ENCODE measurements around the gene ASB8. TPM values are rescaled to one million over a fixed set of nuclear protein-coding genes. Genes with fewer than 3 reads are reported as not detected.

ASB8 gene
- total and polyA plus RNA-seq, 4 experiments from 2014 or later: 61.0 to 64.6 (median 63.6) TPM

DNA sequence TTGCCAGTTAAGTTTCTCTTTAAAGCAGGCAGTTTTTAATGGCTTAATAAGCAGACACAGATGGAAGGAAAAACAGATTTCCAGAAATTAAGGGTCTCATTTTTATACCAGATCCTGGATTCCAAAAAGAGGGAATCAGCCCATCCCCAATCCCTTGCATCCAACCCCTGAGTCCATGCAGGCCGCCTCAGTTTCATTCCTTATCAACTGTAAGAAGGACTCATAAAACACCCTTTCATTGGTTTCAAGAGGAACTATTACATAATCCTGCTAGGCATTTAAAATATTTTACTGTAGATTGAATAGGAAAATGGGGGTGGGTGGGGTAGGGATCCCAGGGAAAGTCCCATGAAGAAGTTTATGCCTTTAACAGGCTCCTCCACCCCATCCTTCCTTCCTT, 35.5 kb upstream of the ASB8 start:
- Histone ChIP-seq H3K4me3 (ENCODE audit: low read length in 2 of 2) (no peak overlapping the region), H3K9me3 (ENCODE audit: control insufficient read depth in 1 of 2, low read length in 2 of 2) (no peaks in the 10 kb centered on the region), H3K27me3 (ENCODE audit: insufficient read depth, low read length) (no peaks in the 10 kb centered on the region), H3K36me3 (ENCODE audit: insufficient read depth, low read length) (no peaks in the 10 kb centered on the region), H3K4me1 (ENCODE audit: insufficient read depth, low read length) (peaks cover 5% of the 10 kb centered on the region), H3K27ac (ENCODE audit: low read depth, low read length) (no peak overlapping the region)
- intact Hi-C loops (cut with micrococcal nuclease): no loop called here
- Mint-ChIP-seq H3K27ac (no peak overlapping the region), H3K36me3 (peaks cover 0 to 3% of the 10 kb centered on the region in 2 donors), H3K4me1 (peaks cover 5 to 11% (median 6%) of the 10 kb centered on the region in 4 donors), H3K27me3 (peaks cover 7 to 9% of the 10 kb centered on the region in 2 donors), H3K4me3 (peak overlapping the region in 1 of 8 donors; percentile 12), H3K9me3 (peaks cover 0 to 1% (median 0%) of the 10 kb centered on the region in 8 donors)
- DNase-seq: no peak
- ChIA-PET POLR2A (ENCODE audit: partially characterized antibody) (no interaction called here), CTCF (ENCODE audit: partially characterized antibody) (interaction anchor here (1.2 to 1.9 kb wide), 3 partner anchors 9 to 12 kb away, joined by 3 to 8 read pairs (median 5); partner anchors contain the start of genes CCDC184 and OR10AD1)

DNA sequence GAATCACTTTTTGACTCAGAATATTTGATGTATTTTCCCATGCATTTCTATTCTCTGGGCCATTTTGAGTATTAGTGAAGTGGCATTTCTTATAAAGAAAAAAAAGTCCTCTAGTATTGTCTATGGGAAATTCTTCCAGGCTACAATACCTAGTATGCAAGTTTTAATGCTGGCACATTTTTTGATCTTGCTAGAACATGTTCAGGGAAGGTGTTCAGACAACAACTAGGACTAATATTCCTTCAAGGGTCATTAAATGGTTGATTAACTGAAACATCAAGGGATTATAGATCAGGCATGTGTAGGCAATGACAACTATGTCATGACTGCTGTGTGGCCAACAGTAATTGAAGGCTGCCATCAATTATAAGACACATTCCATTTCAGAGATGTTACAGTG, 33.8 kb upstream of the ASB8 start:
- peaks cover 0 to 3% (median under 1%) of the 10 kb centered on the region in 4 donors for H3K4me1 Mint-ChIP-seq
- ChIA-PET POLR2A (ENCODE audit: partially characterized antibody) (no interaction called here), CTCF (ENCODE audit: partially characterized antibody) (no interaction called here)
- H3K9me3 ChIP-seq (ENCODE audit: control insufficient read depth in 1 of 2, low read length in 2 of 2): no peaks in the 10 kb centered on the region
- intact Hi-C loops (cut with micrococcal nuclease): no loop called here
- H3K27ac ChIP-seq (ENCODE audit: low read depth, low read length): no peak overlapping the region
- no peak overlapping the region for H3K4me3 ChIP-seq (ENCODE audit: low read length in 2 of 2)
- H3K36me3 ChIP-seq (ENCODE audit: insufficient read depth, low read length): no peaks in the 10 kb centered on the region
- H3K9me3 Mint-ChIP-seq: peaks cover 0 to 1% (median 0%) of the 10 kb centered on the region in 8 donors
- H3K4me1 ChIP-seq (ENCODE audit: insufficient read depth, low read length): no peaks in the 10 kb centered on the region
- peaks cover 9 to 12% of the 10 kb centered on the region in 2 donors for H3K27me3 Mint-ChIP-seq
- H3K27ac Mint-ChIP-seq: no peak overlapping the region
- H3K36me3 Mint-ChIP-seq: no peaks in the 10 kb centered on the region
- H3K27me3 ChIP-seq (ENCODE audit: insufficient read depth, low read length): no peaks in the 10 kb centered on the region
- H3K4me3 Mint-ChIP-seq: no peak overlapping the region
- no peak for DNase-seq

DNA sequence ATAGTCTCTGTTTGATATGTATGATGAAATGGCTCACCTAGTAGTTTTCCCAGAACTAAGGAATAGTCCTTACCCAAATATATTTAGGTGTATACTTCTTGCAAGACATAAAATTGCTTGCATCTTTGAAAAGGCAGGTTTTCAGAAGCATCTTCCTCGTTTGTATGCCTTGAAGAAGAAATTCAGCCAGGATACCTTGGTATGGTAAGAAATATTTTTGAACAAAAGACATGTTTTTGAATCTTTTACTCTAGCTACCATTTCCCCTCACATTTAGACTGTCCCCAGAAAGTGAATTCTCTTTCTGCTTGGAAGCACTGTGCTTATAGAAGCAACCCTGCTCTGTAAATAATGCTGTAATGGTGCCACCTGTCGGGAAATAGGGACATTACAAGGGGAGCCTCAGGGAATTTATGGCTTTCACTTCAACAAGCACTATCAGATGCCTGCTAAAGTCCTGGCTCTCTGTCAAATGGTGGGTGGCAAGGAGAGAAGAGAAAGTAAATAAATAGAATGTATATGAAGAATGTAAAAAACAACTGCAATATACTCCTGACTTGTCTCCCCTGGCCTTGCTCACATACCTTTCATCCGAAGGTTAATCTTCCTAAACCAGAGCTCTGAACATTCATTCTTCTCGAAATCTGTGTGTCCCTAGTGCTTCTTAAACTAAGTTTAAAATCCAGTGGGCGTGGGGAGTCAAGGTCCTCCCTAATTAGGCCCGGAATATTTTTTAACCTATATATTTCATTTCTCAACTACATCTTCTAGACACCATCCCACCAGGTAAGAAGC, 32.2 kb upstream of the ASB8 start:
- Mint-ChIP-seq H3K9me3 (peaks cover 0 to 1% (median 0%) of the 10 kb centered on the region in 8 donors), H3K4me3 (no peak overlapping the region), H3K4me1 (peaks cover 0 to 8% (median 2%) of the 10 kb centered on the region in 4 donors), H3K27ac (peak overlapping the region in 1 of 7 donors; percentile 14), H3K36me3 (no peaks in the 10 kb centered on the region), H3K27me3 (peaks cover 16 to 18% of the 10 kb centered on the region in 2 donors)
- Histone ChIP-seq H3K27ac (ENCODE audit: low read depth, low read length) (no peak overlapping the region), H3K27me3 (ENCODE audit: insufficient read depth, low read length) (no peaks in the 10 kb centered on the region), H3K9me3 (ENCODE audit: control insufficient read depth in 1 of 2, low read length in 2 of 2) (no peaks in the 10 kb centered on the region), H3K4me1 (ENCODE audit: insufficient read depth, low read length) (peaks cover 1% of the 10 kb centered on the region), H3K4me3 (ENCODE audit: low read length in 2 of 2) (no peak overlapping the region), H3K36me3 (ENCODE audit: insufficient read depth, low read length) (no peaks in the 10 kb centered on the region)
- ChIA-PET POLR2A (ENCODE audit: partially characterized antibody) (interaction anchor here (0.8 to 1.0 kb wide), 2 partner anchors 9 kb away, joined by 3 read pairs; no protein-coding TSS in a partner anchor), CTCF (ENCODE audit: partially characterized antibody) (interaction anchor here (0.6 to 8.2 kb wide), 23 partner anchors 8 to 448 kb away, joined by 3 to 127 read pairs (median 4); partner anchors contain the start of genes ASB8, PFKM and TMEM106C)
- DNase-seq: peak; percentile 59 to 65 (median 64)
- intact Hi-C loops (cut with micrococcal nuclease): loop anchor here (1.0 to 2.0 kb wide), 3 partner anchors 8 to 475 kb away; no protein-coding TSS in a partner anchor

DNA sequence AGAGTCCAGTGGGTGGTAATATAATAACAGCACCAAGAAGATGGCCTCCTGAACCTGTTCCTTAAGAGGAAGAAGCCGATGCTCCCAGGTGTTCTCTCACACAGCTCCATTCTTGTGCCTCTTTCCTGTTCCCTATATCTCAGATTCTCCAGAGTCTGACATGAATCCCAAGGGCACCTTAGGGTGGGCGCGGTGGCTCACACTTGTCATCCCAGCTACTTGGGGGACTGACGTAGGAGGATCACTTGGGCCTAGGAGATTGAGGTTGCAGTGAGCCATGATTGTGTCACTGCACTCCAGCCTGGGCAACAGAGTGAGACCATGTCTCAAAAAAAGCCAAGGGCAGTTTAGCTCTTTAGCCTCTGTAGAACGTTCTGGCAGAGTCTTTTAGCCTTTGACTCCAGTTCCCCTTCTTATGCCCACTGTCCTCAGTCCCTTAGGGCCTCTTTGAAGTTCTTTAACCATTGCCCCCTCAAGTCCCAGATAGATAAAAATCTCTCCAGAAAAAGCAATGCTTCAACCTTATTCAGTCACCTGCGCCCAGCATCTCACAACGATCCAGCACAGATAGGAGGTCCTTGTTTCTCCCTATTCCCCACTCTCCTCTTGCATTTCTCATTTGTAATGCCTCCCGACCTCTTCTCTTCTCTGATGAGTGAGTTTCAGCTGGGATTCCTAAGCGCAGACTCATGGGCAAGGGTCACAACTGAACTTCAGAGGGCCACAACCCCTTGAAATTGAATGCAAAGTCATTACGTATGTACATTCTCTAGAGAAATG, 30.8 kb upstream of the ASB8 start:
- Histone ChIP-seq H3K4me1 (ENCODE audit: insufficient read depth, low read length) (peaks cover 6% of the 10 kb centered on the region), H3K4me3 (ENCODE audit: low read length in 2 of 2) (no peak overlapping the region), H3K27ac (ENCODE audit: low read depth, low read length) (no peak overlapping the region), H3K27me3 (ENCODE audit: insufficient read depth, low read length) (no peaks in the 10 kb centered on the region), H3K9me3 (ENCODE audit: control insufficient read depth in 1 of 2, low read length in 2 of 2) (no peaks in the 10 kb centered on the region), H3K36me3 (ENCODE audit: insufficient read depth, low read length) (no peaks in the 10 kb centered on the region)
- Mint-ChIP-seq H3K9me3 (no peaks in the 10 kb centered on the region), H3K4me3 (no peak overlapping the region), H3K27me3 (peaks cover 16 to 21% of the 10 kb centered on the region in 2 donors), H3K27ac (no peak overlapping the region), H3K36me3 (peaks cover 0 to 4% of the 10 kb centered on the region in 2 donors), H3K4me1 (peaks cover 0 to 17% (median 4%) of the 10 kb centered on the region in 4 donors)
- no peak for DNase-seq
- POLR2A ChIA-PET (ENCODE audit: partially characterized antibody): interaction anchor here (2.2 kb wide), 1 partner anchor 10 kb away, joined by 8 read pairs; no protein-coding TSS in a partner anchor
- CTCF ChIA-PET (ENCODE audit: partially characterized antibody): interaction anchor here (0.9 to 8.2 kb wide), 6 partner anchors 9 to 225 kb away, joined by 3 to 127 read pairs (median 4); partner anchors contain the start of genes PFKM and TMEM106C
- intact Hi-C loops (cut with micrococcal nuclease): loop anchor here (2.0 kb wide), 1 partner anchor 473 kb away; no protein-coding TSS in a partner anchor

DNA sequence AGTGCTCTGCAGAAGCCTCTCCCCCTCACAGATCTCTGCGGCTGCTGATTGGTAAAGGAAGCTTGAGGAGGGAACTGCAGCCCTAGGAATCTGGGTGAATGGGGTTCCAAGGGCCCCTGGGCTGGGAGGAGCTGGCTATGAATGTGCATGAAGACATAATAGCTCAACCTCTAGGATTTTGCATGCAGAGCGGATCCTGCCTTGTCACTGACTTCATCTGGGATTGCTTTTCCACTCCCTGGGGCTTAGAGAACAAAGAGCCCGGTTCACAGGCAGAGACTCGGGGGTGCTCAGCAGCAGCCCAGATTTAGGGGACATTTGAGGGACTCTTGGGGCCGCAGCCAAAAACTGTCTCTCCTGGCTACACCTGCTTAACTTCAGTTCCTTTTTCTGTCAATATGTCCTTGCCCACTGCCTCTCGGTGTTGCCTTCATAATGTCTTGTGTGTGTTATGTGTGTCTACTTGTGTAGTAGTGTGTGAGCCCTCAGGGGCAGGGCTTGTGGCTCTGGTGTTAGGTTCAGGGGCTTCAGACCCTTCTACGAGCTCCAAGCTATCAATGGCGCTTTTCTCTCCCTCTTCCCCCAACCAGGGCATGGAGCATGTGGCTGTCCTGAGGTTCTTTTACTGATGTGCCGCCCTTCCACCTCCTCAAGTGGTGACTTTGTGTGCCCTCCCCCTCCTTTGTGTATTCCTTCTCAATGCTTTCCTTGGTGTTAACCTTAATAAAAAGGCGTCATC, 28.0 kb upstream of the ASB8 start:
- POLR2A ChIA-PET (ENCODE audit: partially characterized antibody): interaction anchor here (2.2 to 3.4 kb wide), 2 partner anchors 13 to 27 kb away, joined by 7 to 65 read pairs; partner anchors contain the start of gene ASB8
- no peak overlapping the region for H3K4me3 ChIP-seq (ENCODE audit: low read length in 2 of 2)
- H3K27ac ChIP-seq (ENCODE audit: low read depth, low read length): no peak overlapping the region
- intact Hi-C loops (cut with micrococcal nuclease): no loop called here
- H3K4me1 ChIP-seq (ENCODE audit: insufficient read depth, low read length): peaks cover 15% of the 10 kb centered on the region
- H3K36me3 ChIP-seq (ENCODE audit: insufficient read depth, low read length): no peaks in the 10 kb centered on the region
- Mint-ChIP-seq H3K36me3 (peaks cover 0 to 7% of the 10 kb centered on the region in 2 donors), H3K4me3 (peak overlapping the region in 6 of 8 donors; percentile 14 to 96 (median 82)), H3K4me1 (peaks cover 7 to 25% (median 10%) of the 10 kb centered on the region in 4 donors), H3K27ac (peak overlapping the region in 6 of 7 donors; percentile 37 to 83 (median 68)), H3K9me3 (no peaks in the 10 kb centered on the region), H3K27me3 (peaks cover 16% of the 10 kb centered on the region in 2 donors)
- CTCF ChIA-PET (ENCODE audit: partially characterized antibody): interaction anchor here (1.0 to 8.2 kb wide), 3 partner anchors 8 to 28 kb away, joined by 4 to 127 read pairs (median 8); partner anchors contain the start of gene ASB8
- DNase-seq: no peak
- H3K9me3 ChIP-seq (ENCODE audit: control insufficient read depth in 1 of 2, low read length in 2 of 2): no peaks in the 10 kb centered on the region
- no peaks in the 10 kb centered on the region for H3K27me3 ChIP-seq (ENCODE audit: insufficient read depth, low read length)

DNA sequence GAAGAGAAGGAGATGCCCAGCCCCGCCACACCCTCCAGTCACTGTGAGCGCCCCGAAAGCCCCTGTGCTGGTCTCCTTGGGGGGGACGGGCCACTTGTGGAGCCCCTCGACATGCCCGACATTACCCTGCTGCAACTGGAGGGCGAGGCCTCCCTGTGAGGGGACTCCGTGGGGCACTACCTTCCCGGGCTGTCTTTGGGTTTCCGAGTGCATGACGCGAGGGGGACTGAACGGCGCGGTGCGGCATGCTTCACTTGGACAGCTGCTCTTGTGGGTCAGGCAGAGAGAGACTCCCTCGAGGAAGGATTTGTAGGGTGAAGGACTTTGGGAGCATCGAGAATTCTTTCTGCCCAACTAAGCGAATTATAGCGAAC, 27.2 kb upstream of the ASB8 start:
- Mint-ChIP-seq H3K9me3 (no peaks in the 10 kb centered on the region), H3K4me3 (peak overlapping the region; percentile 47 to 96 (median 81)), H3K4me1 (peaks cover 6 to 25% (median 10%) of the 10 kb centered on the region in 4 donors), H3K27me3 (peaks cover 13 to 15% of the 10 kb centered on the region in 2 donors), H3K27ac (peak overlapping the region in 6 of 7 donors; percentile 42 to 74 (median 63)), H3K36me3 (peaks cover 0 to 7% of the 10 kb centered on the region in 2 donors)
- DNase-seq: no peak
- ChIA-PET CTCF (ENCODE audit: partially characterized antibody) (interaction anchor here (0.8 to 8.2 kb wide), 5 partner anchors 9 to 371 kb away, joined by 3 to 127 read pairs (median 4); partner anchors contain the start of gene ASB8), POLR2A (ENCODE audit: partially characterized antibody) (interaction anchor here (2.2 to 3.4 kb wide), 2 partner anchors 14 to 27 kb away, joined by 7 to 65 read pairs; partner anchors contain the start of gene ASB8)
- intact Hi-C loops (cut with micrococcal nuclease): loop anchor here (5.0 kb wide), 1 partner anchor 168 kb away; the partner anchor contains the start of gene ZNF641
- Histone ChIP-seq H3K27me3 (ENCODE audit: insufficient read depth, low read length) (no peaks in the 10 kb centered on the region), H3K4me1 (ENCODE audit: insufficient read depth, low read length) (peaks cover 15% of the 10 kb centered on the region), H3K36me3 (ENCODE audit: insufficient read depth, low read length) (no peaks in the 10 kb centered on the region), H3K9me3 (ENCODE audit: control insufficient read depth in 1 of 2, low read length in 2 of 2) (no peaks in the 10 kb centered on the region), H3K4me3 (ENCODE audit: low read length in 2 of 2) (peak overlapping the region in 1 of 2 donors; percentile 99), H3K27ac (ENCODE audit: low read depth, low read length) (no peak overlapping the region)

Measured in CD4-positive, alpha-beta memory T cell (primary cell).